ENCODE measurements around the gene RHOG.

DNA sequence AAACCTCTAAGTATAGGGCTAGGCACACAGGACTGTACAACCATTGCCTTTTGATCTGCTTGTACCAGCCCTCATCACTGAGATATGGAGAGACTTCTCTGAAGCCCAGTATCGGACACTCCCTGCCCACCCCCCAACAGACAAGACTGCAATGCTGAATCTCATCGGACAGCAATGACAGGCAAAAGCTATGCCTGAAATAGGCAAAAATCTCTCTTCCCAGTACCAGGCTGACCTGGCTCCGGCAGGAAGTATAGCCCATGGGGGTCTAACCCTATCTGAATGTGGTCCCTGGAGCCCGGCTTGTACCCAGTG is 6.5 kb downstream of the RHOG start:
- TF ChIP-seq, protein P1, sequence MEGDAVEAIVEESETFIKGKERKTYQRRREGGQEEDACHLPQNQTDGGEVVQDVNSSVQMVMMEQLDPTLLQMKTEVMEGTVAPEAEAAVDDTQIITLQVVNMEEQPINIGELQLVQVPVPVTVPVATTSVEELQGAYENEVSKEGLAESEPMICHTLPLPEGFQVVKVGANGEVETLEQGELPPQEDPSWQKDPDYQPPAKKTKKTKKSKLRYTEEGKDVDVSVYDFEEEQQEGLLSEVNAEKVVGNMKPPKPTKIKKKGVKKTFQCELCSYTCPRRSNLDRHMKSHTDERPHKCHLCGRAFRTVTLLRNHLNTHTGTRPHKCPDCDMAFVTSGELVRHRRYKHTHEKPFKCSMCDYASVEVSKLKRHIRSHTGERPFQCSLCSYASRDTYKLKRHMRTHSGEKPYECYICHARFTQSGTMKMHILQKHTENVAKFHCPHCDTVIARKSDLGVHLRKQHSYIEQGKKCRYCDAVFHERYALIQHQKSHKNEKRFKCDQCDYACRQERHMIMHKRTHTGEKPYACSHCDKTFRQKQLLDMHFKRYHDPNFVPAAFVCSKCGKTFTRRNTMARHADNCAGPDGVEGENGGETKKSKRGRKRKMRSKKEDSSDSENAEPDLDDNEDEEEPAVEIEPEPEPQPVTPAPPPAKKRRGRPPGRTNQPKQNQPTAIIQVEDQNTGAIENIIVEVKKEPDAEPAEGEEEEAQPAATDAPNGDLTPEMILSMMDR (conservative IDR thresholded peaks at IDR 0.05 in 1 of 2, IDR thresholded peaks at IDR 0.05 in 1 of 2; ENCODE audit: extremely low read depth in 1 of 2, insufficient read depth in 1 of 2, low read depth in 1 of 2, low read length in 2 of 2) = no peak
- no peak for TF ChIP-seq EZH2 (IDR thresholded peaks at IDR 0.05; ENCODE audit: borderline replicate concordance, low read length)
